H1 (cell line): ENCODE results near the gene SSC5D. TPM values are rescaled to one million over a fixed set of nuclear protein-coding genes. Genes with fewer than 3 reads are reported as not detected.

Experiments
- BACH1 ChIP-seq: IDR thresholded peaks from 2 replicates; pipeline ENCODE4 v1.6.1; 2012; ENCODE audit warnings: low read length, improper control_type of control experiment
- YY1 ChIP-seq: IDR thresholded peaks from 2 replicates; pipeline ENCODE4 v1.6.1; 2011; ENCODE audit warnings: low read depth, mild to moderate bottlenecking, low read length
- ZNF274 ChIP-seq: IDR thresholded peaks from 2 replicates; pipeline ENCODE4 v1.7.0; 2012; ENCODE audit warnings: low read length, borderline replicate concordance; ENCODE audit errors: extremely low read depth
- polyA plus RNA-seq, 7 experiments: library from polyadenylated mRNA; depleted of rRNA in 3 of 7; stranded (reverse) in 5 of 7; unstranded in 2 of 7; fragments of >200 nt in 5 of 7; fragments of 200-250 nt in 2 of 7; gene quantifications; 1 replicate in 5 of 7; 2 replicates in 1 of 7; 4 replicates in 1 of 7; pipeline versions ENCODE4 v1.2.1 to v1.2.3, GENCODE V29; 2011 to 2013; ENCODE audit warnings: missing spikeins in 2 of 7, mixed read lengths in 2 of 7
- total RNA-seq: library from RNA; stranded (reverse); fragmentation: NEBNext Ultra II Directional; extraction: Animal tissue kit (Norgen Biotek cat#: 25700); gene quantifications from 2 replicates; pipeline ENCODE4 v1.2.1, GENCODE V29; 2021

SSC5D gene
- total and polyA plus RNA-seq, 2 of the 8 experiments (the other 6 are each of a cell fraction or from before 2014, with no cell fraction given): 0.39 to 1.7 TPM

DNA sequence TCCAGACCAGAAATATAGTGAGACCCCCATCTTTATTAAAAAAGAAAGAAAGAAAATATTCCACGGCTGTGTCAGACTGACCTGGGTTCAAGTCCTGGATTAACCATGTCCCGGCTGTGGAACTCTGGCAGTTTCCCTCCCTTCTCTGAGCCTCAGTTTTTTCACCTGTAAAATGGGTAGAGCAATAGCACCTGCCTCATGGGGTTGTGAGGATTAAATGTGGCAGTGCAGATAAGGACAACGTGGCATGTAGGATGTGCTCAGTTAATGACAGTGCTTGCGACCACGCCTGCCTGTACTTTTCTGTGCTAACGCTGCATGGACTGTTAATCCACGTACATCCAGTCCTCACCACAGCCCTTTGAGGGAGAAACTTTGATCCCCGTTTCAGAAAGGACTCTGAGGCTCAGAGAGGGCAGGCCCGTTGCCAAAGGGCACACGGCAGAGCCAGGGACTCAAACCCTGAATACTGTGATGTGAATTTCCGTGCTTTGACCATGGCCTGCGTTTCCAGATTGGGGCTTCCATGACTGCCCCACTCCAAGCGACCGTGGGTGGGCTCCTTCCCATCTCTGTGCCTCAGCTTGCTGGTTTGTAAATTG is 32.6 kb downstream of the SSC5D start (continued):
- TF ChIP-seq YY1 (no peak), ZNF274 (no peak), BACH1 (no peak)
